ENCODE measurements around the gene ARMH3.

DNA sequence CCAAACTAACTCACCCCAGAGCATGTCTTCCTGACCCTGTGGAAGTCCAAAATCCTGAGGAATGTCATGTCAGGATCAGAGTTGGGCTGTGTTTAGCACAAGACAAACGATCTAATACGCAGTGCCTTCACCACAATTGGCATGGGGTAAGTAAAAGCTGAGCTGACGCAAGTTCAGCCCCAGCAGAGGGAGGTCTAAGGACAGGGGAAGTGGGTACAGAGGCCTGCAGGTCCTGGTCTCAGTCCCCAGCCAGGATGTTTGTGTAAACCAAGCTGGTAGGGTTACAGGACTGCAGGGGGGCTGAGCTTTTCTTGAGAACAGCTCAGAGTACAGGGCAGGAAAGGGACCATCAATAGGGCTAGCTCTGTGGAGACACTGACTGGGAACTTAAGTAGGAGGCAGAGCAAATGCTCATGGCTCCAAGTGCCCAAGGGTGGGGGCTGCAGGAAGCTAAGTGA, 207.1 kb downstream of the ARMH3 start:
- no peak for TF ChIP-seq YY1 (IDR thresholded peaks at IDR 0.05; ENCODE audit: insufficient read depth, insufficient read length)
- no peak for TF ChIP-seq SUZ12 (IDR thresholded peaks at IDR 0.05; ENCODE audit: extremely low read depth, insufficient read depth, insufficient read length)
